Medulla oblongata (tissue), 1 donor: Measurements from ENCODE around the gene MAP3K5.
"Not testable (repeated sequence)": the region's sequence is repeated elsewhere in the genome, so short reads cannot be mapped to it uniquely, and the experiment has no call there.

Experiments
- DNase-seq: peaks from one replicate; pipeline ENCODE4 v3.0.0-alpha.2; 2015; ENCODE audit errors: extremely low spot score

MAP3K5 gene

GRCh38 chr6:136791296-136792094 lies 782 bp downstream of the MAP3K5 start:
- DNase-seq: peak; percentile 70

GRCh38 chr6:136790411-136791295 lies 1.6 kb downstream of the MAP3K5 start:
- no peak for DNase-seq

- not testable (repeated sequence) for DNase-seq
Observed at GRCh38 chr6:136789440-136789839, 2.8 kb downstream of the MAP3K5 start.

- no peak for DNase-seq
Observed at GRCh38 chr6:136788069-136788902, 4.0 kb downstream of the MAP3K5 start.

GRCh38 chr6:136787726-136788068 lies 4.6 kb downstream of the MAP3K5 start:
- no peak for DNase-seq

GRCh38 chr6:136786658-136787057 lies 5.6 kb downstream of the MAP3K5 start:
- no peak for DNase-seq

- peak; percentile 72 for DNase-seq
Observed at GRCh38 chr6:136784910-136785746, 7.1 kb downstream of the MAP3K5 start.

- no peak for DNase-seq
Observed at GRCh38 chr6:136784271-136784664, 8.0 kb downstream of the MAP3K5 start.

GRCh38 chr6:136783495-136784270 lies 8.6 kb downstream of the MAP3K5 start:
- DNase-seq: peak; percentile 82

- no peak for DNase-seq
Observed at GRCh38 chr6:136783021-136783420, 9.3 kb downstream of the MAP3K5 start.

- no peak for DNase-seq
Observed at GRCh38 chr6:136782021-136782770, 10.1 kb downstream of the MAP3K5 start.

- DNase-seq: no peak
Observed at GRCh38 chr6:136780972-136781371, 11.3 kb downstream of the MAP3K5 start.

GRCh38 chr6:136779682-136780081 lies 12.6 kb downstream of the MAP3K5 start:
- no peak for DNase-seq

GRCh38 chr6:136777651-136778050 lies 14.6 kb downstream of the MAP3K5 start:
- no peak for DNase-seq

GRCh38 chr6:136775548-136775947 lies 16.7 kb downstream of the MAP3K5 start:
- DNase-seq: no peak

GRCh38 chr6:136775081-136775480 lies 17.2 kb downstream of the MAP3K5 start:
- DNase-seq: no peak

- DNase-seq: no peak
Observed at GRCh38 chr6:136774228-136775041, 17.8 kb downstream of the MAP3K5 start.

GRCh38 chr6:136773473-136773796 lies 18.8 kb downstream of the MAP3K5 start:
- no peak for DNase-seq
